Retinal pigment epithelial cell (primary cell): Measurements from ENCODE around the gene BMP2K.

Source experiments
- DNase-seq: peaks from one replicate; pipeline ENCODE4 v3.0.0-alpha.2; 2010; ENCODE audit warnings: low read depth
- H3K4me3 ChIP-seq: 2 replicates; pipeline ENCODE4 v1.5.1; 2011; ENCODE audit warnings: mild to moderate bottlenecking, low read length, control low read depth, moderate library complexity
- TF ChIP-seq, protein P1 (sequence below): conservative IDR thresholded peaks from 2 replicates; pipeline ENCODE4 v1.5.1; 2011; ENCODE audit warnings: low read depth, low read length, control low read depth, inconsistent platforms

BMP2K gene

DNA sequence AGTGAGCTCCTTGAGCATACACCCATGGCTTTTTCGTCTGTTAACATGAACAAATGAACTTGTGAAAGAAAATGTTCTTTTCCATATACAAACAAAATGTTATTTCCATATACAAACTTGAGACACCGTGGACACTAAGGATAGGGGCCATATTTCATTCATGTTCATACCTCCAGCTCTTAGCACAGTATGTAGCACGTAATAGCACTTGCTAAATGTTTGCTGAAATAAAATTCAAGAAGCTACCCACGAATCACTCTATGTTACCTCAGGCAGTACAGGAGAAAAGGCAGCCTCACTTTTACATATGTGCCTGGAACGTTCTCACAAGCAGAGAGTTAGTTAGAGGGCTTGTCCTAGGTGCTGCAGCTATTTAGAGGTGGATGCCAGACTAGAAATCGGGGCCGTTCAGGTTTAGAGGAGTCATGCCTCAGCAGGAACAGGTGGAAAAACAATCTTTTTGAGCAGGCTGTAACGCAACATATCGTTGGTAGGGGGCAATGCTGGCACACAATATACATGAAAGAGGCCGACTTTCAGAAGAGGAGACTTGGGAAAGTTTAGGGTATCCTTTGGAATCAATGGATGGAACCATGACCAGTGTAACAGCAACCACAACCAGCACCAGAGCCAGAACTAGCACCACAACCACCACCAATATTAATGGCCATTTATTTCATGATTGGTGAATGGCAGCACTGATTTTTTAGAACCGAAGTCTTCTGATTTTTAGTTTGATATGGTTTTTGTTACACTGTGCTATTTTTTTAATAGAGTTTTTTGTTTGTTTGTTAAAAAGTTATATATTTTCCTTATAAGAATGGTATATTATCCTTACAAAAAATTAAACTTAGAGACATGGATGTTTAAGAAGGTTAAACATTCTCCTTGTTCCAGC is 177.9 kb downstream of the BMP2K start:
- H3K4me3 ChIP-seq, result no peak overlapping the region
- DNase-seq, result no peak
- TF ChIP-seq, protein P1, sequence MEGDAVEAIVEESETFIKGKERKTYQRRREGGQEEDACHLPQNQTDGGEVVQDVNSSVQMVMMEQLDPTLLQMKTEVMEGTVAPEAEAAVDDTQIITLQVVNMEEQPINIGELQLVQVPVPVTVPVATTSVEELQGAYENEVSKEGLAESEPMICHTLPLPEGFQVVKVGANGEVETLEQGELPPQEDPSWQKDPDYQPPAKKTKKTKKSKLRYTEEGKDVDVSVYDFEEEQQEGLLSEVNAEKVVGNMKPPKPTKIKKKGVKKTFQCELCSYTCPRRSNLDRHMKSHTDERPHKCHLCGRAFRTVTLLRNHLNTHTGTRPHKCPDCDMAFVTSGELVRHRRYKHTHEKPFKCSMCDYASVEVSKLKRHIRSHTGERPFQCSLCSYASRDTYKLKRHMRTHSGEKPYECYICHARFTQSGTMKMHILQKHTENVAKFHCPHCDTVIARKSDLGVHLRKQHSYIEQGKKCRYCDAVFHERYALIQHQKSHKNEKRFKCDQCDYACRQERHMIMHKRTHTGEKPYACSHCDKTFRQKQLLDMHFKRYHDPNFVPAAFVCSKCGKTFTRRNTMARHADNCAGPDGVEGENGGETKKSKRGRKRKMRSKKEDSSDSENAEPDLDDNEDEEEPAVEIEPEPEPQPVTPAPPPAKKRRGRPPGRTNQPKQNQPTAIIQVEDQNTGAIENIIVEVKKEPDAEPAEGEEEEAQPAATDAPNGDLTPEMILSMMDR, result peak; percentile 71

DNA sequence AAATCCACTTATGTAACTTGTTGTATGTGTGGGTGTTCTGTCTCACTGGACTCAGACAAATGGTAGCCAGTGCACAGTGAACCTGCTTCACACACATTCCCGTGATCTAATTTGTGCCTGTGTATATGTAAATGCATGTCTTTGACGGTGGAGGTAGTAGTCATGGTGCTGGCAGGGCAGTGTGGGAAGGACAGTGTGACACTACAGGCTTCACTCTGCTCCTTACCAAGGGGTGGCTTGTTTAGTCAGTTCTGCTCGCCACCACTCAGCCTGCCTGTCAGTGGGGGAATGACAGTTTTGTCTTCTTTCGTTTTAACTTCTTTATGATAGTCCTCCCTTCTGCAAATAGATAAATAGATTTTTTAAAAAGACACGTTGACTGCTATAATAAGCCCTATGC is 180.8 kb downstream of the BMP2K start:
- TF ChIP-seq, protein P1, result no peak
- no peak for DNase-seq
- H3K4me3 ChIP-seq, result no peak overlapping the region

DNA sequence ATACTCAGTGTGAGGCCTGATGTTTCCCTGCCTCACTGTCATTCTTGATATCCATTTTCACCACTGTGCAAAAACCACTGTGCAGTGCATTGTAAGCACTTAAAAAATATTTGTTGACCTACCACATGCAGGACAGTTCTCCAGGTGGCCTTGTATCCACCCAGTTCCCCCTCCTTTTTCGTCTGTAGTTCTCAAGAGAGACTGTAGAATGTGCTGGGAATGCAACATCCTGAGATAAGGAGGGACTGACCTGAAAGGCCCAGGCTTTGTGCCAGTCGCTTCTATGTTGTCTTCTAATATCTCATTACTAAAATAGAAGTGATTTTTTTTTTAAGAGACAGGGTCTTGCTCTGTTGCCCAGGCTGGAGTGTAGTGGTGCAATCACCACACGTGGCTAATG is 184.8 kb downstream of the BMP2K start:
- TF ChIP-seq, protein P1, result no peak
- H3K4me3 ChIP-seq, result no peak overlapping the region
- no peak for DNase-seq
